ENCODE results near the gene SCAMP5.
A peak's percentile ranks its signal among the peaks of the same experiment; 100 is the strongest.

GRCh38 chr15:75029378-75030022, 34.1 kb downstream of the SCAMP5 start:
- TF ChIP-seq CTCF (conservative IDR thresholded peaks at IDR 0.05) (peak; percentile 93), ZFX (IDR thresholded peaks at IDR 0.05) (no peak; the same call in 1 of the 2 replicates)

Measured in C4-2B (cell line).